ENCODE measurements around the gene TMBIM4.

DNA sequence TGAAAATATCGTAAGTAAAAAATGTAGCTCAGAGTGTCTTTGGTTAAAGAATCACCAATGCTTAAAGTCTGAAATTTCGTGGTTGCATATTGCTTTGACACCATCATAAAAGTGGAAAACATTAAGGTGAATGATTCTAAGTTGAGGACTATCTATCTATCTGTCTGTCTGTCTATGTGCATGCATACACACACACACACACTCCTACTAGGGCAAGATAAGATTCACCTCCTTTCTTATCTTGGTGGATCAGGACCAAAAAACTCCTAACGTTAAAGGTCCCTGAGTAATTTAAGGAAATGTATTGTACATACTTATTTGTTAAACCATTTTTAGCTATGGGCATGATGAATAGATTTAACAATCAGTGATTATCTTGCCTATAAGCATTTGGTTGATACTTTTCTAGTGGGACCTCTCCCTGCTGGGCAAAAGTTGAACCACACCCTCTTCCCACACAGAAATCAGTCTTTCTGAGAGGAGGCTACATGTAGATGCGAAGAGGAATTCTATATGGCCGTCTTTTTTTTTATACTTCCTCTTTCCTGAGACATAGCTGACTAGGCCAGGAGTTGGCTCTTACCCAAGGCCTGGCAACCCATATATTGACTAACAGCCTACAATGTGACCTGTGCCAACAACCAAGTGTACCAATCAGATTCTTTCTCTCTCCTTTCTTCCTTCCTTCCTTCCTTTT is 19.9 kb downstream of the TMBIM4 start:
- TF ChIP-seq, protein P1, sequence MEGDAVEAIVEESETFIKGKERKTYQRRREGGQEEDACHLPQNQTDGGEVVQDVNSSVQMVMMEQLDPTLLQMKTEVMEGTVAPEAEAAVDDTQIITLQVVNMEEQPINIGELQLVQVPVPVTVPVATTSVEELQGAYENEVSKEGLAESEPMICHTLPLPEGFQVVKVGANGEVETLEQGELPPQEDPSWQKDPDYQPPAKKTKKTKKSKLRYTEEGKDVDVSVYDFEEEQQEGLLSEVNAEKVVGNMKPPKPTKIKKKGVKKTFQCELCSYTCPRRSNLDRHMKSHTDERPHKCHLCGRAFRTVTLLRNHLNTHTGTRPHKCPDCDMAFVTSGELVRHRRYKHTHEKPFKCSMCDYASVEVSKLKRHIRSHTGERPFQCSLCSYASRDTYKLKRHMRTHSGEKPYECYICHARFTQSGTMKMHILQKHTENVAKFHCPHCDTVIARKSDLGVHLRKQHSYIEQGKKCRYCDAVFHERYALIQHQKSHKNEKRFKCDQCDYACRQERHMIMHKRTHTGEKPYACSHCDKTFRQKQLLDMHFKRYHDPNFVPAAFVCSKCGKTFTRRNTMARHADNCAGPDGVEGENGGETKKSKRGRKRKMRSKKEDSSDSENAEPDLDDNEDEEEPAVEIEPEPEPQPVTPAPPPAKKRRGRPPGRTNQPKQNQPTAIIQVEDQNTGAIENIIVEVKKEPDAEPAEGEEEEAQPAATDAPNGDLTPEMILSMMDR (conservative IDR thresholded peaks at IDR 0.05; ENCODE audit: low read length) = peak; percentile 16; the same call in 1 of the 2 replicates
- TF ChIP-seq EZH2phosphoT487 (IDR thresholded peaks at IDR 0.05; ENCODE audit: borderline replicate concordance, low read depth, low read length) = no peak
